HepG2 (cell line): ENCODE measurements around the gene SPHK1. TPM values are rescaled to one million over a fixed set of nuclear protein-coding genes. Genes with fewer than 3 reads are reported as not detected.

Experiments used
- BCL6 ChIP-seq: IDR thresholded peaks from 2 replicates; pipeline ENCODE4 v1.6.1; 2016; ENCODE audit warnings: missing genetic modification reagents, missing compliant biosample characterization
- BRCA1 ChIP-seq: sonication (generic); formaldehyde crosslinking; IDR thresholded peaks from 2 replicates; pipeline ENCODE4 v1.4.0; 2020; ENCODE audit warnings: missing genetic modification reagents
- HCFC1 ChIP-seq: fragments of 150-350 bp; IDR thresholded peaks from 2 replicates; pipeline ENCODE4 v1.6.1; 2014; ENCODE audit warnings: low read depth, low read length
- HOXD1 ChIP-seq: sonication (generic); formaldehyde crosslinking; IDR thresholded peaks from 2 replicates; pipeline ENCODE4 v1.5.0; 2020; ENCODE audit warnings: missing genetic modification reagents
- IRF2 ChIP-seq: IDR thresholded peaks from 2 replicates; pipeline ENCODE4 v1.6.1; 2018; ENCODE audit warnings: missing genetic modification reagents, missing compliant biosample characterization
- RFXAP ChIP-seq: sonication (generic); formaldehyde crosslinking; IDR thresholded peaks from 2 replicates; pipeline ENCODE4 v1.4.0; 2020; ENCODE audit warnings: missing genetic modification reagents, borderline replicate concordance
- SNAPC2 ChIP-seq: sonication (generic); formaldehyde crosslinking; IDR thresholded peaks from 2 replicates; pipeline ENCODE4 v1.8.1; 2022; ENCODE audit warnings: mild to moderate bottlenecking, missing genetic modification reagents
- ZMYM3 ChIP-seq: sonication (generic); formaldehyde crosslinking; IDR thresholded peaks from 2 replicates; pipeline ENCODE4 v1.5.1; 2020; ENCODE audit warnings: mild to moderate bottlenecking, missing genetic modification reagents
- ZMYM4 ChIP-seq: sonication (generic); formaldehyde crosslinking; IDR thresholded peaks from 2 replicates; pipeline ENCODE4 v1.8.1; 2023; ENCODE audit warnings: mild to moderate bottlenecking, missing genetic modification reagents
- ZNF235 ChIP-seq: sonication (generic); formaldehyde crosslinking; IDR thresholded peaks from 2 replicates; pipeline ENCODE4 v1.8.1; 2023; ENCODE audit warnings: mild to moderate bottlenecking, missing genetic modification reagents, borderline replicate concordance
- ZNF24 ChIP-seq: fragments of 450-650 bp; IDR thresholded peaks from 2 replicates; pipeline ENCODE4 v1.6.1; 2017; ENCODE audit warnings: antibody characterized with exemption, mild to moderate bottlenecking
- ZNF263 ChIP-seq: sonication (generic); formaldehyde crosslinking; IDR thresholded peaks from 2 replicates; pipeline ENCODE4 v1.4.0; 2020; ENCODE audit warnings: missing genetic modification reagents
- ZNF431 ChIP-seq: sonication (generic); formaldehyde crosslinking; IDR thresholded peaks from 2 replicates; pipeline ENCODE4 v1.9.0; 2022; ENCODE audit warnings: missing genetic modification reagents, low read depth, mild to moderate bottlenecking, borderline replicate concordance
- ZNF562 ChIP-seq: sonication (generic); formaldehyde crosslinking; IDR thresholded peaks from 2 replicates; pipeline ENCODE4 v1.8.0; 2022; ENCODE audit warnings: missing genetic modification reagents, borderline replicate concordance
- polyA plus RNA-seq, 8 experiments: library from polyadenylated mRNA; depleted of rRNA in 3 of 8; stranded (reverse) in 7 of 8; unstranded in 1 of 8; fragments of >200 nt; fragmentation: Illumina TruSeq in 4 of 8; extraction: Trizol in 4 of 8; gene quantifications; 2 replicates each; pipeline versions ENCODE4 v1.2.1 to v1.2.3, GENCODE V29; 2011 to 2016; ENCODE audit warnings: low read depth in 4 of 8, missing spikeins in 1 of 8, mixed read lengths in 1 of 8; ENCODE audit not compliant: insufficient read depth in 1 of 8
- total RNA-seq, 5 experiments: library from RNA; depleted of rRNA; stranded (reverse); fragments of >200 nt; fragmentation: Illumina TruSeq; extraction: Trizol; gene quantifications; 2 replicates each; pipeline ENCODE4 v1.2.3, GENCODE V29; 2016; ENCODE audit warnings: low read depth in 1 of 5
- TF ChIP-seq, protein P1 (sequence below), 2 experiments: IDR thresholded peaks; 2 replicates each; pipeline ENCODE4 v1.6.1; 2011 to 2012; ENCODE audit warnings: low read length in 2 of 2, borderline replicate concordance in 1 of 2, low read depth in 1 of 2, mild to moderate bottlenecking in 1 of 2, moderate library complexity in 1 of 2
- TF ChIP-seq, protein P2 (sequence below): sonication (generic); formaldehyde crosslinking; IDR thresholded peaks from 2 replicates; pipeline ENCODE4 v1.4.0; 2020; ENCODE audit warnings: missing genetic modification reagents
- TF ChIP-seq, protein P3 (sequence below): sonication (generic); formaldehyde crosslinking; IDR thresholded peaks from 2 replicates; pipeline ENCODE4 v1.4.0; 2020; ENCODE audit warnings: mild to moderate bottlenecking, missing genetic modification reagents

The SPHK1 gene
- total and polyA plus RNA-seq, 2 of the 13 experiments (the other 11 are each of a cell fraction or from before 2014, with no cell fraction given), result 129 to 160 TPM

DNA sequence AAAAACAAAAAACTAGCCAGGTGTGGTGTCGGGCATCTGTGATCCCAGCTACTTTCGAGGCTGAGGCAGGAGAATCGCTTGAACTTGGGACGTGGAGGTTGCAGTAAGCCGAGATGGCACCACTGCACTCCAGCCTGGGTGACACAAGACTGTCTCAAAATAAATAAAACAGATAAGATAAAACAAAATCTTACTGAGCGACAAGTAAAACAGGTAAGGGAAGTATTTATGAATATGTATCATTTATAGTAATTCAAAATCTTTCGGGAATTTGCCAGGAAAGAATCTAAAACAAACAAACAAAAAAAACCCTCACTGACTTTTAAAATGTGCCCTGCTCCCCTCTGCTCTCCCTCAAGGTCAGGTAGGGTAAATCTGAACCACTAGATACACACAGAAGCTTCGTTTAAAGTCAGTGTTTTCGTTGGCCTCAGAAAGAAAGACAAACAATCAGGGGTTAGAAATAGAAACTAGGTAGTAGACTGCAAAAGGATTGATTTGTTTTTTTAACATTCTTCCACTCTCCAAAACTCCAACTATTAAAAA is 32.8 kb upstream of the SPHK1 start (continued):
- TF ChIP-seq, protein P1, sequence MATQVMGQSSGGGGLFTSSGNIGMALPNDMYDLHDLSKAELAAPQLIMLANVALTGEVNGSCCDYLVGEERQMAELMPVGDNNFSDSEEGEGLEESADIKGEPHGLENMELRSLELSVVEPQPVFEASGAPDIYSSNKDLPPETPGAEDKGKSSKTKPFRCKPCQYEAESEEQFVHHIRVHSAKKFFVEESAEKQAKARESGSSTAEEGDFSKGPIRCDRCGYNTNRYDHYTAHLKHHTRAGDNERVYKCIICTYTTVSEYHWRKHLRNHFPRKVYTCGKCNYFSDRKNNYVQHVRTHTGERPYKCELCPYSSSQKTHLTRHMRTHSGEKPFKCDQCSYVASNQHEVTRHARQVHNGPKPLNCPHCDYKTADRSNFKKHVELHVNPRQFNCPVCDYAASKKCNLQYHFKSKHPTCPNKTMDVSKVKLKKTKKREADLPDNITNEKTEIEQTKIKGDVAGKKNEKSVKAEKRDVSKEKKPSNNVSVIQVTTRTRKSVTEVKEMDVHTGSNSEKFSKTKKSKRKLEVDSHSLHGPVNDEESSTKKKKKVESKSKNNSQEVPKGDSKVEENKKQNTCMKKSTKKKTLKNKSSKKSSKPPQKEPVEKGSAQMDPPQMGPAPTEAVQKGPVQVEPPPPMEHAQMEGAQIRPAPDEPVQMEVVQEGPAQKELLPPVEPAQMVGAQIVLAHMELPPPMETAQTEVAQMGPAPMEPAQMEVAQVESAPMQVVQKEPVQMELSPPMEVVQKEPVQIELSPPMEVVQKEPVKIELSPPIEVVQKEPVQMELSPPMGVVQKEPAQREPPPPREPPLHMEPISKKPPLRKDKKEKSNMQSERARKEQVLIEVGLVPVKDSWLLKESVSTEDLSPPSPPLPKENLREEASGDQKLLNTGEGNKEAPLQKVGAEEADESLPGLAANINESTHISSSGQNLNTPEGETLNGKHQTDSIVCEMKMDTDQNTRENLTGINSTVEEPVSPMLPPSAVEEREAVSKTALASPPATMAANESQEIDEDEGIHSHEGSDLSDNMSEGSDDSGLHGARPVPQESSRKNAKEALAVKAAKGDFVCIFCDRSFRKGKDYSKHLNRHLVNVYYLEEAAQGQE (IDR thresholded peaks at IDR 0.05; ENCODE audit: borderline replicate concordance in 1 of 2, low read depth in 1 of 2, low read length in 2 of 2), result no peak
- TF ChIP-seq ZMYM4 (CRISPR knock-in tag) (no peak), ZNF431 (CRISPR knock-in tag) (no peak), ZMYM3 (peak; percentile 84), ZNF562 (no peak), BRCA1 (CRISPR knock-in tag) (no peak), RFXAP (CRISPR knock-in tag) (no peak), ZNF24 (no peak), SNAPC2 (no peak; the same call in 1 of the 2 replicates), HOXD1 (CRISPR knock-in tag) (no peak), BCL6 (CRISPR knock-in tag) (peak; percentile 80), ZNF263 (CRISPR knock-in tag) (peak; percentile 28; the same call in 1 of the 2 replicates), IRF2 (0 out of 2 replicates have a peak, but pooled peaks have one; percentile 34), HCFC1 (no peak), ZNF235 (CRISPR knock-in tag) (no peak)
- TF ChIP-seq, protein P2, sequence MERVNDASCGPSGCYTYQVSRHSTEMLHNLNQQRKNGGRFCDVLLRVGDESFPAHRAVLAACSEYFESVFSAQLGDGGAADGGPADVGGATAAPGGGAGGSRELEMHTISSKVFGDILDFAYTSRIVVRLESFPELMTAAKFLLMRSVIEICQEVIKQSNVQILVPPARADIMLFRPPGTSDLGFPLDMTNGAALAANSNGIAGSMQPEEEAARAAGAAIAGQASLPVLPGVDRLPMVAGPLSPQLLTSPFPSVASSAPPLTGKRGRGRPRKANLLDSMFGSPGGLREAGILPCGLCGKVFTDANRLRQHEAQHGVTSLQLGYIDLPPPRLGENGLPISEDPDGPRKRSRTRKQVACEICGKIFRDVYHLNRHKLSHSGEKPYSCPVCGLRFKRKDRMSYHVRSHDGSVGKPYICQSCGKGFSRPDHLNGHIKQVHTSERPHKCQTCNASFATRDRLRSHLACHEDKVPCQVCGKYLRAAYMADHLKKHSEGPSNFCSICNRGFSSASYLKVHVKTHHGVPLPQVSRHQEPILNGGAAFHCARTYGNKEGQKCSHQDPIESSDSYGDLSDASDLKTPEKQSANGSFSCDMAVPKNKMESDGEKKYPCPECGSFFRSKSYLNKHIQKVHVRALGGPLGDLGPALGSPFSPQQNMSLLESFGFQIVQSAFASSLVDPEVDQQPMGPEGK (CRISPR knock-in tag), result 0 out of 2 replicates have a peak, but pooled peaks have one; percentile 26
- TF ChIP-seq, protein P3, sequence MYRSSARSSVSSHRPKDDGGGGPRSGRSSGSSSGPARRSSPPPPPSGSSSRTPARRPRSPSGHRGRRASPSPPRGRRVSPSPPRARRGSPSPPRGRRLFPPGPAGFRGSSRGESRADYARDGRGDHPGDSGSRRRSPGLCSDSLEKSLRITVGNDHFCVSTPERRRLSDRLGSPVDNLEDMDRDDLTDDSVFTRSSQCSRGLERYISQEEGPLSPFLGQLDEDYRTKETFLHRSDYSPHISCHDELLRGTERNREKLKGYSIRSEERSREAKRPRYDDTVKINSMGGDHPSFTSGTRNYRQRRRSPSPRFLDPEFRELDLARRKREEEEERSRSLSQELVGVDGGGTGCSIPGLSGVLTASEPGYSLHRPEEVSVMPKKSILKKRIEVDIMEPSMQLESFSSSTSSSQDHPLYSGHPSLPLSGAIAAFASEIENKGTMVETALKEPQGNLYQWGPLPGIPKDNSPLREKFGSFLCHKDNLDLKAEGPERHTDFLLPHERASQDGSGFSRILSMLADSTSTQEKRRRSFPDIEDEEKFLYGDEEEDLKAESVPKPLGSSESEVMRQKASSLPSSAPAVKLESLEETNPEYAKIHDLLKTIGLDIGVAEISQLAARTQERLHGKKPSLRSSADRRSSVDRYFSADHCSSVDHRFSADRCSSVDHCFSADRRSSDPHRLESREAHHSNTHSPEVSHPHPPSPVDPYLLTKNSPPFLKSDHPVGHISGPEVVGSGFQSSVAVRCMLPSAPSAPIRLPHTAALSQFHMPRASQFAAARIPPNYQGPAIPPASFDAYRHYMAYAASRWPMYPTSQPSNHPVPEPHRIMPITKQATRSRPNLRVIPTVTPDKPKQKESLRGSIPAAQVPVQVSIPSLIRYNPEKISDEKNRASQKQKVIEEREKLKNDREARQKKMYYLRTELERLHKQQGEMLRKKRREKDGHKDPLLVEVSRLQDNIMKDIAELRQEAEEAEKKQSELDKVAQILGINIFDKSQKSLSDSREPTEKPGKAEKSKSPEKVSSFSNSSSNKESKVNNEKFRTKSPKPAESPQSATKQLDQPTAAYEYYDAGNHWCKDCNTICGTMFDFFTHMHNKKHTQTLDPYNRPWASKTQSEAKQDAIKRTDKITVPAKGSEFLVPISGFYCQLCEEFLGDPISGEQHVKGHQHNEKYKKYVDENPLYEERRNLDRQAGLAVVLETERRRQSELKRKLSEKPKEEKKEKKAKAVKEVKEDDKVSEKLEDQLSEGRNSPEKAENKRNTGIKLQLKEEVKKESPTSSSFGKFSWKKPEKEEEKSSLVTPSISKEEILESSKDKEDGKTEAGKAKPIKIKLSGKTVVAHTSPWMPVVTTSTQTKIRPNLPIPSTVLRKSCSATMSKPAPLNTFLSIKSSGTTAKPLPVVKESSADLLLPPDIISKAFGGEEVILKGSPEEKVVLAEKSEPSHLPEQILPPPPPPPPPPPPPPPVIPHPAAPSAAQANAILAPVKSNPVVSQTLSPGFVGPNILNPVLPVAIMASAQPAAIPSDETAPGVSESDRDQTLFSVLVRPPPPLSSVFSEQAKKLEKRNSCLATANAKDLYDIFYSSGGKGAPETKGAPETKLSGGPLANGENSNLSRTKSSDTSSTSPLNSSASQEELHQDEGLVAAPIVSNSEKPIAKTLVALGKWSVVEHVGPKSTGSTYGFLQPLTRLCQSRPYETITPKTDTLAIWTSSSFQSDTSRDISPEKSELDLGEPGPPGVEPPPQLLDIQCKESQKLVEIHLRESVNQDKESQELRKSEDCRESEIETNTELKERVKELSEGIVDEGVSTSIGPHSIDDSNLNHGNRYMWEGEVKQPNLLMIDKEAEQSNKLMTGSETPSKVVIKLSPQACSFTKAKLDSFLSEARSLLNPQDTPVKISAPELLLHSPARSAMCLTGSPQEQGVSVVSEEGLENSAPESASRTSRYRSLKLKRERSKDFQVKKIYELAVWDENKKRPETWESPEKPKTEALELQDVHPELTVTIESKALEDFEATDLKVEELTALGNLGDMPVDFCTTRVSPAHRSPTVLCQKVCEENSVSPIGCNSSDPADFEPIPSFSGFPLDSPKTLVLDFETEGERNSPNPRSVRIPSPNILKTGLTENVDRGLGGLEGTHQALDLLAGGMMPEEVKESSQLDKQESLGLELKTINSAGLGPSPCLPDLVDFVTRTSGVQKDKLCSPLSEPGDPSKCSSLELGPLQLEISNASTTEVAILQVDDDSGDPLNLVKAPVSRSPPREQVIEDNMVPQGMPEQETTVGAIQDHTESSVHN (CRISPR knock-in tag), result no peak
